ENCODE results near the gene ZNF136. TPM values are rescaled to one million over a fixed set of nuclear protein-coding genes. Genes with fewer than 3 reads are reported as not detected.
A peak's percentile ranks its signal among the peaks of the same experiment; 100 is the strongest.

ZNF136 gene
- total and polyA plus RNA-seq, 9 of the 15 experiments (the other 6 are each of a cell fraction or from before 2014, with no cell fraction given), result 1.0 to 5.3 (median 3.1) TPM

GRCh38 chr19:12141405-12141736 lies 21.5 kb upstream of the ZNF136 start:
- Histone ChIP-seq H3K27ac (ENCODE audit: extremely low read depth, low read depth, low read length) (no peak overlapping the region), H4K20me1 (replicated peaks; ENCODE audit: control insufficient read depth, insufficient read depth, low read length) (no peaks in the 10 kb centered on the region), H3K4me3 (no peak overlapping the region), H2AFZ (ENCODE audit: low read depth, low read length) (peak overlapping the region; percentile 87), H3K9me1 (ENCODE audit: control insufficient read depth, insufficient read depth, low read length) (no peaks in the 10 kb centered on the region), H3K9ac (ENCODE audit: insufficient read depth in 1 of 2, low read depth in 2 of 2, low read length in 2 of 2) (no peak overlapping the region), H3K27me3 (ENCODE audit: control insufficient read depth in 2 of 2, insufficient read depth in 2 of 2, low read length in 2 of 2) (no peaks in the 10 kb centered on the region; a peak in 1 of 5 replicates), H3K9me3 (replicated peaks; ENCODE audit: control insufficient read depth, insufficient read depth, low read depth, low read length) (peaks cover 5% of the 10 kb centered on the region; the same call in 1 of the 2 replicates), H3K36me3 (ENCODE audit: control insufficient read depth, insufficient read depth, low read length) (peaks cover 3% of the 10 kb centered on the region; the same call in 1 of the 3 replicates), H3K4me2 (ENCODE audit: insufficient read depth, low read length) (peak overlapping the region; percentile 85), H3K79me2 (ENCODE audit: control insufficient read depth, insufficient read depth, low read length) (no peaks in the 10 kb centered on the region; the same call in 2 of the 3 replicates), H3K4me1 (replicated peaks in 1 of 2; ENCODE audit: control insufficient read depth in 2 of 2, insufficient read depth in 2 of 2, low read length in 2 of 2) (peaks cover 5 to 12% of the 10 kb centered on the region in 2 experiments; a peak in 4 of 5 replicates)
- no peak for DNase-seq (ENCODE audit: extremely low read depth in 1 of 4, low spot score in 3 of 4)
- no peak for TF ChIP-seq ZNF445 (CRISPR knock-in tag; IDR thresholded peaks at IDR 0.05; ENCODE audit: low read depth)
- no peak for TF ChIP-seq E2F8 (IDR thresholded peaks at IDR 0.05; ENCODE audit: low read depth, partially characterized antibody)
- TF ChIP-seq ZNF398 (CRISPR knock-in tag; IDR thresholded peaks at IDR 0.05), result no peak
- TF ChIP-seq CSDE1 (IDR thresholded peaks at IDR 0.05), result no peak
- TF ChIP-seq HMGXB4 (CRISPR knock-in tag; IDR thresholded peaks at IDR 0.05), result no peak
- no peak for TF ChIP-seq RB1 (IDR thresholded peaks at IDR 0.05; ENCODE audit: low read depth)
- TF ChIP-seq ZFPM2 (CRISPR knock-in tag; IDR thresholded peaks at IDR 0.05), result no peak
- no peak for TF ChIP-seq STAT5A (IDR thresholded peaks at IDR 0.05; ENCODE audit: borderline replicate concordance, low read length)
- no peak for TF ChIP-seq NEUROD1 (IDR thresholded peaks at IDR 0.05; ENCODE audit: borderline replicate concordance, low read depth, low read length, partially characterized antibody)
- TF ChIP-seq MCM7 (IDR thresholded peaks at IDR 0.05), result no peak
- TF ChIP-seq ARHGAP35 (IDR thresholded peaks at IDR 0.05; ENCODE audit: partially characterized antibody), result no peak
- no peak for TF ChIP-seq CREBBP (IDR thresholded peaks at IDR 0.05; ENCODE audit: low read depth, low read length)
- ChIA-PET POLR2A (no interaction called here), CTCF (ENCODE audit: low intra/inter-chr PET ratio) (interaction anchor here (0.6 to 1.2 kb wide), 3 partner anchors 82 to 374 kb away, joined by 3 to 7 read pairs (median 4); no protein-coding TSS in a partner anchor)
- BruUV-seq (replicated peaks), result no TSS peak
- ATAC-seq, result no peak
- in situ Hi-C loops (cut with MboI), result loop anchor here (5.0 to 10.0 kb wide), 3 partner anchors 264 to 479 kb away; partner anchors contain the start of gene ZNF491
- FAIRE-seq, result no peak
- 18% methylated on average over 10 of the region's 10 CpGs for WGBS (ENCODE audit: insufficient coverage, low coverage, missing lambda C conversion rate)
- intact Hi-C loops (cut with micrococcal nuclease), result loop anchor here (1.0 to 5.0 kb wide), 7 partner anchors 51 to 260 kb away; no protein-coding TSS in a partner anchor

All from K562 (cell line).